ENCODE data around the gene PCDHGA1.

PCDHGA1 gene

GRCh38 chr5:141493500-141494422, 163.4 kb downstream of the PCDHGA1 start:
- no peak for DNase-seq

- no peak for DNase-seq
Observed at GRCh38 chr5:141494761-141495452, 164.6 kb downstream of the PCDHGA1 start.

GRCh38 chr5:141495453-141495811, 165.1 kb downstream of the PCDHGA1 start:
- DNase-seq, result no peak

- no peak for DNase-seq
Observed at GRCh38 chr5:141496038-141496437, 165.7 kb downstream of the PCDHGA1 start.

- no peak for DNase-seq
Observed at GRCh38 chr5:141501761-141502160, 171.4 kb downstream of the PCDHGA1 start.

- no peak for DNase-seq
Observed at GRCh38 chr5:141503681-141504080, 173.4 kb downstream of the PCDHGA1 start.

- DNase-seq, result no peak
Observed at GRCh38 chr5:141504216-141504615, 173.9 kb downstream of the PCDHGA1 start.

- DNase-seq, result no peak
Observed at GRCh38 chr5:141506381-141507155, 176.3 kb downstream of the PCDHGA1 start.

GRCh38 chr5:141507387-141508091, 177.2 kb downstream of the PCDHGA1 start:
- no peak for DNase-seq

- no peak for DNase-seq
Observed at GRCh38 chr5:141508440-141508797, 178.1 kb downstream of the PCDHGA1 start.

- DNase-seq, result no peak
Observed at GRCh38 chr5:141508798-141509611, 178.7 kb downstream of the PCDHGA1 start.

GRCh38 chr5:141510160-141510559, 179.8 kb downstream of the PCDHGA1 start:
- no peak for DNase-seq

GRCh38 chr5:141510850-141511601, 180.7 kb downstream of the PCDHGA1 start:
- no peak for DNase-seq

- DNase-seq, result peak; percentile 44
Observed at GRCh38 chr5:141511771-141512325, 181.5 kb downstream of the PCDHGA1 start.

GRCh38 chr5:141512390-141512910, 182.1 kb downstream of the PCDHGA1 start:
- DNase-seq, result peak; percentile 83

GRCh38 chr5:141512911-141513626, 182.8 kb downstream of the PCDHGA1 start:
- no peak for DNase-seq

- no peak for DNase-seq
Observed at GRCh38 chr5:141513627-141514329, 183.5 kb downstream of the PCDHGA1 start.

- DNase-seq, result no peak
Observed at GRCh38 chr5:141514330-141515133, 184.2 kb downstream of the PCDHGA1 start.
